ENCODE measurements around the gene SPG7.

GRCh38 chr16:89545831-89546574 lies 37.8 kb downstream of the SPG7 start:
- TF ChIP-seq POLR2A (IDR thresholded peaks at IDR 0.05; ENCODE audit: low read length) (no peak), GATA1 (IDR thresholded peaks at IDR 0.05; ENCODE audit: low read depth, low read length) (no peak)
